Neuron (in vitro differentiated cells): ENCODE results near the gene DCST2.

Experiments used
- H2AFZ ChIP-seq: one replicate; pipeline ENCODE4 v1.6.1; 2013; ENCODE audit warnings: low read depth, mild to moderate bottlenecking, inconsistent platforms, low read length, moderate library complexity
- H3K27me3 ChIP-seq: one replicate; pipeline ENCODE4 v1.6.1; 2013; ENCODE audit warnings: low read length; ENCODE audit not compliant: insufficient read depth
- H3K36me3 ChIP-seq: one replicate; pipeline ENCODE4 v1.6.1; 2013; ENCODE audit warnings: low read length; ENCODE audit not compliant: insufficient read depth
- H3K4me1 ChIP-seq: one replicate; pipeline ENCODE4 v1.6.1; 2013; ENCODE audit warnings: low read length; ENCODE audit not compliant: insufficient read depth
- H3K4me3 ChIP-seq: 2 replicates; pipeline ENCODE4 v1.5.1; 2013; ENCODE audit warnings: mild to moderate bottlenecking, low read length, moderate library complexity
- H3K9me3 ChIP-seq: one replicate; pipeline ENCODE4 v1.6.1; 2013; ENCODE audit warnings: low read length

The DCST2 gene

DNA sequence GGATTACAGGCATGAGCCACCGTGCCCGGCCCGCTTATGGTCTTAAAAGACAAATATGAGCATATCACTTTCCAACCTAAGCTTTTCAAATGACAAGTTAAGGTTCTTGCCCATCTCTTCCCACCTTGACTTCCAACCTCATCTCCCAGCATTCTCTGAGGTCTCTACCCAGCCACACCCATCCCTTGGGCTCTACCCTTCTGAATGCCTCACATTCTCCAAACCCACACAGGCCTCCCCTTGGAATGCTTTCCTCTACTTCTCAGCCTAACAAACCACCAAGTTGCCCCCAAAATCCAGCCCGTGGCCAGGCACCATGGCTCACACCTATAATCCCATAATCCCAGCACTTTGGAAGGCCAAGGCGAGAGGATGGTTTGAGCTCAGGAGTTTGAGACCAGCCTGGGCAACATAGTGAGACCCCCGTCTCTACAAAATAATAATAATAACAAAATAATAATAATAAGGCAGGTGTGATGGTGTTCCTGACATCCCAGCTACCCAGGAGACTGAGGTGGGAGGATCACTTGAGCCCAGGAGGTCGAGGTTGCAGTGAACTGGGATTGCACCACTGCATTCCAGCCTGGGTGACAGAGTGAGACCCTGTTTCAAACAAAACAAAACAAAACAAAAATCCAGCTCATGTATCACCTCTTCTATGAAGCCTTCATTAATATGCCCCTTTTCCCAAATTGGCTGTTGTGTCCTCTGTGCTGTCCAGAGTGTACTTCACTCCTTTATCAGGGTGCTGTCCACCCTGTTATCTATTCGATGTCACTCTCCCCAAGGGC, 11.2 kb downstream of the DCST2 start:
- Histone ChIP-seq H3K4me1 (peaks cover 23% of the 10 kb centered on the region), H2AFZ (no peak overlapping the region), H3K27me3 (no peaks in the 10 kb centered on the region), H3K36me3 (no peaks in the 10 kb centered on the region), H3K4me3 (no peak overlapping the region), H3K9me3 (no peaks in the 10 kb centered on the region)

DNA sequence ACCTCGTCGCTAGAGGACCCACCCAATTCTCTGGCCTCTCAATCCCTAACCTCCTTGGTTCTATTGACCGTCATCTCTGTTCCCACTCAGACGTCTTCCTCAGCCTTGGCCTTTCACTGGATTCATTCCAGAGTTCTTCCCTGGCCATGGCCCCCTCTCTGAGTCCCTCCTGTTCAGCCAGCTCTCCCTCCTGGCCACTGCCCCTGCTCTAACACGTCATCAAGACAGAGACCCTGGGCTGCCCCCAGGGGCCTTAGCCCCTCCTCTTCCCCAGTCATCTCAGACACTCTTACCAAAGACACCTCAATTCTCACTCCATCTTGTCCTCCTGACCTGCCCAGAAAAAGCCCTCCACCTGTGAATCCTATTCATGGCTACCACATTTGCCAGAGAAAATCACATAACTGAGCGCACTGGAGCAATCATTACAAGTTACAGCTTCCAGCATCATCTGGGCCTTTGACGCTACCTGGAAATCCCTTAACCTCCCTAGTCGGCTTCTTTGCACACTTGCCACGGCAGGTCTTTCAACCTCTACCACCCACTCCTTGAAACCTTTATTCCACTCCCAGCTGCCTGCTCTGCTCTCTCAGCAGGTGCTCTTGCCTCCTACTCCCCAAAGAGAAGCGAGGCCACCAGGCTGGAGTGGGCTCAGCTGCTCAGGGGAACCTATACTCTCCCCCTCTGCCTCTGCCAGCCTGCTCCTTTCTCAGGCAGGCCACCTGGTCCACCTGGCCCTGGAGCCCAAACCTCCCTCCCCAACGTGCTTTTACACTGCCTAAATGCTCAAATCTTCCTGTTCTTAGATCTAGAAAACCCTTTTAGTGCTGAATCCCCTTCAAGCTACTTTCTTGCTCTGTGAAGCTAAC, 14.0 kb downstream of the DCST2 start:
- H2AFZ ChIP-seq, result no peak overlapping the region
- no peak overlapping the region for H3K4me3 ChIP-seq
- no peaks in the 10 kb centered on the region for H3K9me3 ChIP-seq
- H3K4me1 ChIP-seq, result peaks cover 23% of the 10 kb centered on the region
- no peaks in the 10 kb centered on the region for H3K27me3 ChIP-seq
- H3K36me3 ChIP-seq, result peaks cover 5% of the 10 kb centered on the region

DNA sequence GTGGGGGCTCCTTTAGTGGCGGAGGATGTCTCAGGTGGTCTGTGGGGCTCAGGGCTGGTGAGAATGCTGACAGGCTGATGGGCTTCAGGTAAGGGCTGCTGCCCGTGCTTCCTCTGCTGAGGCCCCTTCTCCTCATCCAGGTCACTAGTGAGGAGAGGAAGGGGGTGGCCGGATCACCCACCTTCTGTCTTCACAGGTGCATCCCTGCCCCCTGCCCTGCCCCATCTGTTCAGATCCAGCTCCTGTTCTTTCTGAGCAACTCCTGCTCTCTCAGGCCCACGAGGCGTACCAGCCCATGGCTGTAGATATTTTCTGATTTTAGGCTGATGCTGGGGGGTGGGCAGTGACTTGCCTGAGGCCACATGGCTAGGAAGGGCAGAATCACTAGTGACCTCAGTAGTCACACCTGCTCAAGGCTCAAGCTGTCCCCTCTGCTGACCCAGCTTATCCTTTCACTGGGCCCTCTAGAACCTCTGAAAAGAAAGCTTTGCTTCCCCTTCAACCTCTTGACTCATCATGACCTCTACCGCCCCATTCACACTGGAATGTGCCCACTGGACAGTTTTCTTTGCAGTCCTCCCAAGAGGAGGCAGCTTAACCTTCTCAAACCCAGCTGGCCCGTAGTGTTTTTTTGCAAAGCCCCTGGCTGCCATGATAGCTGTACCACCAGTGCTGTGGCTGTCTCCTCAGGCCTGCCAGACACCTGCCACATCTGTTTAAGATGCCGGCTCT, 14.8 kb downstream of the DCST2 start:
- Histone ChIP-seq H2AFZ (no peak overlapping the region), H3K27me3 (no peaks in the 10 kb centered on the region), H3K36me3 (peaks cover 5% of the 10 kb centered on the region), H3K4me3 (no peak overlapping the region), H3K4me1 (peaks cover 23% of the 10 kb centered on the region), H3K9me3 (no peaks in the 10 kb centered on the region)

DNA sequence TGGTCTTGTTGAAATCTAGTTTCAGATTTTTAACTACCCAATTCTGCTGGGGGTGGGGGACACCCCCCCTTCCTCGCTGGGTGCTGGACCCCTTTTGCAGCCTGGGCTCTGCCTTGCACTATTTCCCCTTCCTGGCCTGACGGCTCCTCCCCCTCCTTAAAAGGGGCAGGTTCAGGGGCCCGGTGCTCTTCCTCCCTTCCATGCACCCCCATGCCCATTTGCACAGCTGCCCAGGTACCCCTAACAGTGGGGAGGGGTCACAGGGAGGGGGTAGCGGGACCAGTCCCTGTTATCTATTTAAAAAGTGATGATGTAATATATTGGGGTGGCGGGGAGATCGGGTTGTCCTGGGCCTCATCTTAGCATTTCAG, 15.7 kb downstream of the DCST2 start:
- no peaks in the 10 kb centered on the region for H3K27me3 ChIP-seq
- H3K9me3 ChIP-seq, result no peaks in the 10 kb centered on the region
- H3K36me3 ChIP-seq, result peaks cover 5% of the 10 kb centered on the region
- peaks cover 23% of the 10 kb centered on the region for H3K4me1 ChIP-seq
- no peak overlapping the region for H2AFZ ChIP-seq
- H3K4me3 ChIP-seq, result no peak overlapping the region

DNA sequence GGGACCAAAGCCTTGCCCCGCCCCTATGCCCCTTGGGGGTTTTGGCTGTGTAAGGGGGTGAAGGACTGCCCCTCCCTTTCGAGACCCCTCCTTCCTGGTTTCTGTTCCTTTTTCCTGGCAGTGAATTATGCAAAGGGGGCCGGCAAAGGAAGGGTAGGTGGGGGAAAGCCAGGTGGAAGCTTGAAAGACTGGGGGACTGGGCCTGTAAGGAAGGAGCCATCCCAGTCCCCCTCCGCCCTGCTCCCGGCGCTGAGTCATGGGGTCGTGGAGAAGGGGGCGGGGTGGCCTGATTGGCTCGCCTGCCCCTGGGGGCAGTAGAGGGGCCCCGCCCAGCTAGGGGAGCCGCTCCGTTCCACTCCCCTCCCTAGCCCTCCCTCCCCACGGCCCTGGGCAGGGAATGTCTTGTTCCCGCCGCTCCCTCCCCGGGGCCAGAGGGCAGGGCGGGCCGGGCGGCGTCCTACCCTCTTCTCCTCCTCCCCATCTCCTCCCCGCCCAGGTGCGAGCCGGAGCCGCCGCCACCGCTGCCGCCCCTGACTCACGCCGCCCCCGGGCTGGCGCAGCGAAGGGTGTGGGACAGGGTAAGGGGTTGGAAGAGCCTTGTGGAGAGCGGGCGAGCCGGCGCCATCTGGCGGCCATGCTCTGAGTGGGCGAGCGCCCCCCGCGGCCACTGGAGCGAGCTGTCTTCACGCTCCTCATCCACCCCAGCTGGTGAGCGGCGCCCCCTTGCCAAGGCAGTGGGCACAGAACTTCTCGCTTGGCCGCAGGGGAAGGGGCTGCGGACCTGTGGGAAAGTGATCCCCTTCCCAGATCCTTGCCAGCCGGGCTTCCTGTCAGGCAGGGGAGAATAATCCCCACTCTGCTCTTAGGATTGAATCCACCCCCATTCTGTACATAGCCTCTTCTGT, 16.3 kb downstream of the DCST2 start:
- peak overlapping the region; percentile 56 for H2AFZ ChIP-seq
- H3K27me3 ChIP-seq, result no peaks in the 10 kb centered on the region
- H3K4me1 ChIP-seq, result peaks cover 26% of the 10 kb centered on the region
- no peaks in the 10 kb centered on the region for H3K9me3 ChIP-seq
- H3K4me3 ChIP-seq, result peak overlapping the region; percentile 20
- H3K36me3 ChIP-seq, result peaks cover 5% of the 10 kb centered on the region

DNA sequence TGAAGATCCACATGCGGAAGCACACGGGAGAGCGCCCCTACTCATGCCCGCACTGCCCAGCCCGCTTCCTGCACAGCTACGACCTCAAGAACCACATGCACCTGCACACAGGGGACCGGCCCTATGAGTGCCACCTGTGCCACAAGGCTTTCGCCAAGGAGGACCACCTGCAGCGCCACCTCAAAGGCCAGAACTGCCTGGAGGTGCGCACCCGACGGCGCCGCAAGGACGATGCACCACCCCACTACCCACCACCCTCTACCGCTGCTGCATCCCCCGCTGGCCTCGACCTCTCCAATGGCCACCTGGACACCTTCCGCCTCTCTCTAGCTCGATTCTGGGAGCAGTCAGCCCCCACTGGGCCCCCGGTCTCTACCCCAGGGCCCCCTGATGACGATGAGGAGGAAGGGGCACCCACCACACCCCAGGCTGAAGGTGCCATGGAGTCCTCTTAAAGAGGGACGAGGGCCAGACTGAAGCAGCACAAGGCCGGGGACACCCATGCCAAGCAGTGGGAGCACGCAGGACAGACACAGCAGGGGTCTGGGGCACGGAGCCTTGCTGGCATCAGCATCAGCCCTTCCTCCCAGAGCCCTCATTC, 17.2 kb downstream of the DCST2 start:
- no peak overlapping the region for H3K4me3 ChIP-seq
- no peaks in the 10 kb centered on the region for H3K9me3 ChIP-seq
- H3K4me1 ChIP-seq, result peaks cover 34% of the 10 kb centered on the region
- H3K27me3 ChIP-seq, result no peaks in the 10 kb centered on the region
- peaks cover 5% of the 10 kb centered on the region for H3K36me3 ChIP-seq
- H2AFZ ChIP-seq, result no peak overlapping the region

DNA sequence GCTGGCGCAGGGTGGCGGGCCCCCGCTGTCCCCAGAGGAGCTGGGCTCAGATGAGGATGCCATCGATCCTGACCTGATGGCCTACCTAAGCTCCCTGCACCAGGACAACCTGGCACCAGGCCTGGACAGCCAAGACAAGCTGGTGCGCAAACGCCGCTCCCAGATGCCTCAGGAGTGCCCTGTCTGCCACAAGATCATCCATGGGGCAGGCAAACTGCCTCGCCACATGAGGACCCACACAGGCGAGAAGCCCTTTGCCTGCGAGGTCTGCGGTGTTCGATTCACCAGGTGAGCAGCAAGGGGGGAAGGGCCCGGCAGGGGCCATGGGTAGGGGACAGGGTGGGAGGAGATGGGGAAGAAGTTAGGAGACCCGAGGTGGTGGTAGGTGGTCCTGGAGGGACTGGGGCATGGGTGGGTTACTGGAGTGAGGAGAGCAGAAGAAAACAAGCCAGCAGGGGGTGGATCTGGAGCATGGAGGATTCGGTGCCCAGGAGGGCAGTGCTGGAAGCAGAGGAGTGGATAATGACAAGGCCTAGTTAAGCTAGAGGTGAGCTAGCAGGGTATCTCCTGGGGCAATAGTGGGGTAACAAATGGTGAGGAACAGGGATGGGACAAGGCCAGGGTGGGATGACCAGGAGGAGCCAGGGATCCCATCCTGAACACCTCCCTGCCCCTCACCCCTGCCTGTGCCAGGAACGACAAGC, 17.9 kb downstream of the DCST2 start:
- Histone ChIP-seq H3K4me1 (peaks cover 34% of the 10 kb centered on the region), H2AFZ (no peak overlapping the region), H3K36me3 (peaks cover 5% of the 10 kb centered on the region), H3K27me3 (no peaks in the 10 kb centered on the region), H3K4me3 (no peak overlapping the region), H3K9me3 (no peaks in the 10 kb centered on the region)

DNA sequence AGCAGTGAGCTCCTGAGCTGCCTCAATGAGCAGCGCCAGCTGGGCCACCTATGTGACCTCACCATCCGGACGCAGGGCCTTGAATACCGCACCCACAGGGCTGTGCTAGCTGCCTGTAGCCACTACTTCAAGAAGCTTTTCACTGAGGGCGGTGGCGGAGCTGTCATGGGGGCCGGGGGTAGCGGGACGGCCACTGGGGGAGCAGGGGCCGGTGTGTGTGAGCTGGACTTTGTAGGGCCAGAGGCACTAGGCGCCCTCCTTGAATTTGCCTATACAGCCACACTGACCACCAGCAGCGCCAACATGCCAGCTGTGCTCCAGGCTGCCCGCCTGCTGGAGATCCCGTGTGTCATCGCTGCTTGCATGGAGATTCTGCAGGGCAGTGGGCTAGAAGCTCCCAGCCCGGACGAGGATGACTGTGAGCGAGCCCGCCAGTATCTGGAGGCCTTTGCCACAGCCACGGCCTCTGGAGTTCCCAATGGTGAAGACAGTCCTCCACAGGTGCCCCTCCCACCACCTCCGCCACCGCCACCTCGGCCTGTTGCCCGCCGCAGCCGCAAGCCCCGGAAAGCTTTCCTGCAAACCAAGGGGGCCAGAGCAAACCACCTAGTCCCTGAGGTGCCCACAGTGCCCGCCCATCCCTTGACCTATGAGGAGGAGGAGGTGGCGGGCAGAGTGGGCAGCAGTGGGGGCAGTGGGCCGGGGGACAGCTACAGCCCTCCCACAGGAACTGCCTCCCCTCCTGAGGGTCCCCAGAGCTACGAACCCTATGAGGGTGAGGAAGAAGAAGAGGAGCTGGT, 18.7 kb downstream of the DCST2 start:
- H3K27me3 ChIP-seq, result no peaks in the 10 kb centered on the region
- peaks cover 5% of the 10 kb centered on the region for H3K36me3 ChIP-seq
- H2AFZ ChIP-seq, result no peak overlapping the region
- no peaks in the 10 kb centered on the region for H3K9me3 ChIP-seq
- H3K4me1 ChIP-seq, result peaks cover 33% of the 10 kb centered on the region
- no peak overlapping the region for H3K4me3 ChIP-seq

DNA sequence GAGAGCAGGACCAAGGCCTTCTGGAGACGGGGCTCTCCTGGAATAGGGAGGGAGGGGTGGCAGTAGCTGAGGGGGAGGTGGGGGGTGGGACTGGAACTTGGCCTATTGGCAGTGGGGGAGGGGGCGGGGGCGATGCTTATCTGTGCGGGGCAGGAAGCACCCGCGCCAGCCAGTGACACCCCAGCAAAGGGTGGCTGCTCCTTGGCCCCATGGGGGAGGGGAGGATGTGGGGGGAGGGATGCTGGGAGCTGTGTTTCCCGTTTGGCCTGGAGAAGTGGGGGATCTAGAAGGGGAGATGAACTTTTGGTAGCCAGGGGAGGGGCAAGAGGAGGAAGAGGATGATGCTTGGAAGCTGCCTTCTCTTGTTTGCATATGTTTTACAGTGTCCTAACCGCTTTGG, 19.9 kb downstream of the DCST2 start:
- Histone ChIP-seq H3K9me3 (no peaks in the 10 kb centered on the region), H3K27me3 (no peaks in the 10 kb centered on the region), H2AFZ (no peak overlapping the region), H3K4me3 (no peak overlapping the region), H3K4me1 (peaks cover 20% of the 10 kb centered on the region), H3K36me3 (peaks cover 5% of the 10 kb centered on the region)

DNA sequence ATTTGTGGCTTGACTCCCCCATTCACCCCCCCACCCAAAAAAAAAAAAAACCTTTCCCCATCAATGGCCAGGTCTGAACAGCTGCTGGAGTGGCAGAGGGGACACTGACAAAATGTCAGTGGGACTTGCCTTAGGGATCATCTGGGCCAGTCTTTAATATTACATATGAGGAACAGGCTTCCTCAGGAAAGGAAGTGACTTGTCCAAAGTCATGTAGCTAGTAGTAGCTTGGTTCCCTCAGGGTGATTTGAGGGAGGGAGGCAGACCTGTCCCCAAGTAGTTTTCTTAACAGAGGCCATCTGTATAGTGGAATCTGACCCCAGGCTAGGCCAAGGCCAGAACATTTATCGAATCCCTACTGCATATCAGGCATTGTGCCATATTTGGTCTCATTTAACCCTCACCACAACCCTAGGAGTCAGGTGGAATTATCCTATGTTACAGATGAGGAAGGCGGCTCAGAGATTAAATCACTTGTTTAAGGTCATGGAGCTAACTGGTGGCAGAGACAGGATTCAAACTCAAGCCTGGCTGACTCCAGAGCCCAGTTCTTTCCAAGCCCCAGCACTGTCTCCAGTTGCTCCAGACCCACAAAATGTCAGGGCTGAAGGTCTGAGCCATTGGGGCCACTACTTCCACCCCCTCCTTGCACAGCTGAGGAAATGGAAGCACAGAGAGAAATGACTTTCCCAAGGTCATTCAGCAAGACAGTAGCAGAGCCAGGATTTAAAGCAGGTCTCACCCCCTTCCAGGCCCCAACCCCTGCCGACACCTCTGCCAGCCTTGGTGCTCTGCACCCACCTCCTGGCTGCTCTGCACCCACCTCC, 20.6 kb downstream of the DCST2 start:
- Histone ChIP-seq H3K4me1 (peaks cover 16% of the 10 kb centered on the region), H2AFZ (no peak overlapping the region), H3K4me3 (no peak overlapping the region), H3K27me3 (no peaks in the 10 kb centered on the region), H3K9me3 (no peaks in the 10 kb centered on the region), H3K36me3 (peaks cover 5% of the 10 kb centered on the region)
